Epithelial cell of prostate (primary cell): ENCODE results near the gene HDGF.

Experiments used
- DNase-seq: peaks from one replicate; pipeline ENCODE4 v3.0.0-alpha.2; 2011; ENCODE audit warnings: low read depth, low spot score
- H3K27ac ChIP-seq: fragments of 450-650 bp; 2 replicates; pipeline ENCODE4 v1.5.1; 2017; ENCODE audit warnings: mild to moderate bottlenecking

Gene HDGF

DNA sequence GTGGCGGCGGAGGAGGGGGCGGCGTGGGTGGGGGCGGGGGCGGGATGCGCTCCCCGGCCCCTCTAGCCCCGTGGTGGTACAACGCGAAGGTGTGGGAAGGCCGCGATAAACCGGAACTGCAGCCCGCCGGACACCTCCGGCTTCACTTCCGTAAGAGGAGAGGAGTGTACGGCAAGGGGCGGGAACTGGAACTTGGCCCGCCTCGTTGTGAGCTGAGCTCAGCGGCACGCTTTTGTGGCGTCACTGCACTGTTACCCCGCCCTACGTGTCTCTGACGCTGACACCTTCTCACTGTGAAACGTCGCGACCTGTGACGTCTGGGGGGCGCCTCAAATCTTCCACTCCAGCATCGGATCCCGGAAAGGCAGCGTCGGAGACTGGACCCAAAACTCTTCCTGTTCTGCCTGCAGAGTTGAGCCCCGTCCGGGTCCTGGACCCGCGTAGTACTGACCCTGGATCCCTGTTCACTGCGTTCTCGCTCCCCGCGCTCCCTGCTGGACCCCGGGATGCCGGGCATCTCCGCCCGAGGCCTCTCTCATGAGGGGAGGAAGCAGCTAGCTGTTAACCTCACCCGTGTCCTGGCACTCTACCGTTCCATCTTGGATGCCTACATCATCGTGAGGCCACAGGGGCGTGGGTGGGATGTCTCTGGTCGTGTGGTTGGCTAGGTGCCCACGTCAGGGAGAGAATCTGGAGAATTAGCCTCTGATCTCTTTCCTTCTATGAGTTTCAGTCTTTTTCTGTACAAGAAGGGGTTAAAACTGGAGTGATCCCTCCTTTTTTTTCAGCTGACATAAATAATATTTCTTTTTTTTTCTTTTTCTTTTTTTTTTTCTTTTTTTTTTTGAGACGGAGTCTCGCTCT is 22.6 kb downstream of the HDGF start, which contains the start of gene ISG20L2:
Gene ISG20L2 (minus strand): TSS at position 168 of the 864 bp plus-strand sequence. CDS start 1,114 bp downstream, outside the sequence.
- peak within 1 kb of the TSS; percentile 85 for H3K27ac ChIP-seq
- peak; percentile 92 for DNase-seq

GRCh38 chr1:156727926-156728598 is 23.4 kb downstream of the HDGF start, which contains the start of gene METTL25B:
Gene METTL25B (plus strand): TSS chr1:156728469. CDS start chr1:156729105, 636 bp downstream.
- DNase-seq, result peak; percentile 33
- H3K27ac ChIP-seq, result peak within 1 kb of the TSS; percentile 85

DNA sequence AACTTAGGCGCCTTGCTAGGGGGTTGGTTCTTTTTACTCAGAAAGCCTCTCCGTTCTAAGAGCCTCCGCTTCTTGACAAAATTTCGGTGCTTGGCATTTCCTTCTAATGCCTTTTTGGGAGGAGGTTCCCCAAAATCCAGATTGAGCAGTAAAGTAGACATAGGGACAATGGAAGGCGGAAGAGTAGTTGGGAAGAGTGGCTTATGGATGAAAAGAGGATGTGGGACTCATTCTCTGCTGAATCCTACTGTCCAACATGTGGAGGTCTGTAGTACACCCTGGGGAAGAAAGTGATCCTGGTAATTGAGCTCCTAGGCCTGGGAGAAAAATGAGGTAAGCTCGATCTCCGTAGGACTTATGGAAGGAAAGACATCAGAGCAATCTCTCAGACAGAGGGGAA is 24.0 kb downstream of the HDGF start:
- peak overlapping the region; percentile 85 for H3K27ac ChIP-seq

GRCh38 chr1:156726549-156727226 is 24.8 kb downstream of the HDGF start:
- no peak for DNase-seq
- H3K27ac ChIP-seq, result peak overlapping the region; percentile 85

More for the DNA sequence above, 24.0 kb downstream of the HDGF start:
- DNase-seq, result no peak

DNA sequence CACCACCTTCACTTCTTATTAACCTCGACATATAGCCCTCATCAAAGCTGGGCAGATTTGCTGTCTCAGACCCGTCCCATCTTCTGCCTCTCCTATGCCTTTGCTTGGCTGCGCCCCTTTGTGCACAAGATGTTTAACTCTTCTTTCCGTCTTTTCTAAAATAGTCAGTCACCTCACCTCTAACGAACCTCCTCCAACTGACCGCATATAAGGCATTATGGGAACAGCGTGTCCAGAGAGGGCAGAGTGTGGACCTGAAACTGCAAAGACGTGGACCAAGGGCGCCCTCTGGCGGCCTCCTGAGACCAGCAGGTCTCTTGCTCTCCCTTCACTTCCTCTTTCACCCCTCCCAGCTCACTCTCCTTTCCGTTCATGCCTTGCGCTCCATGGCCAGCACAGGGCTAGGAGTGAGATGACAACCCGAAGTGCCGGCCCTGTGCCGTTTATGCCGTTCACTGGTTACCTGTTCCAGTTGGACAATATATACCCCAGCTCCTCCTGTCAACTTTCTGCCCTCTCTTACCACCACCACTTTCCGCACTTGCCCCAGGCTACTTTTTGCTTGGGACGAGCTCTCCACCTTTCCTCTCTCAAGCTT is 25.7 kb downstream of the HDGF start:
- peak overlapping the region; percentile 85 for H3K27ac ChIP-seq
- DNase-seq, result no peak

GRCh38 chr1:156721535-156721934 is 29.9 kb downstream of the HDGF start:
- DNase-seq, result no peak
- H3K27ac ChIP-seq, result no peak overlapping the region

GRCh38 chr1:156721131-156721530 is 30.3 kb downstream of the HDGF start:
- no peak overlapping the region for H3K27ac ChIP-seq
- no peak for DNase-seq

- H3K27ac ChIP-seq, result no peak overlapping the region
- DNase-seq, result no peak
Observed at GRCh38 chr1:156717351-156717750, 34.1 kb downstream of the HDGF start.

DNA sequence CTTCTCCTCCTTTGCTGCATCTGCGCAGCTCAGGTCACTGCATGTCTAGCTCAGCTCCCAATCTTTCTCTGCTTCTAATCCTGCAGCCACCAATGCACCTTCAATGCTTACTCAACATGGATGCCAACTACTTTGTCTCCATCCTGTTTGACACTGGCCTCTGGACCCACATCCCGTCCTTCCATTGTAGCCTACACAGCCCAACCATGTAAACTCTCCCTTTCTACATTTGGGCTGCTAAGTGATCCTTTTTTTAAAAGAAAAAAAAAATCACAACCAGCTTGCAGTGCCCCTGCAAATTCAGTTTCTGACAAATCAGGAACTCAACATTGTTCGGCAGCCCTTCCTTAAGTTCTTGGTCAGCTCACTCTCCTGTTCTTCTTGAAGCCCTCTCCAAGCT is 36.6 kb downstream of the HDGF start:
- no peak for DNase-seq
- no peak overlapping the region for H3K27ac ChIP-seq

DNA sequence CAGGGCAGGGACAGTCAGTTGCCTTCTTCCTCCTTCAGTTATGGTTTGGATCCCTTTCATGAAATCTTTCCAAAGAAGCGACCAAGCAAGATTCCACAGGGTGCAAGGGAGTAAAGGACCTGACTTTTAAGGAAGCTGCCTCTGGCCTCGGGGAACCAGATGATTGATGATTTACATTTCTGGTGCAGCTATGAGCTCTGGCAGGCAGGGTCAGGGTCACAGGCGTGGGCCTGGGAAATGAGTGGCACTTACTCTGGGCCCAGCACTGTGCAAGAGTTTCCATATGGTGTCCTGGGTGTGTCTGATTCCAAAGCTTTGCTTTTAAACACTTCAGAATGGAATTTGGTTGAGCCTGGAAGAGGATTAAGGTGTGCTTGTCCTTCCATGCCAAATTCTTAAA is 38.8 kb downstream of the HDGF start:
- no peak for DNase-seq
- no peak overlapping the region for H3K27ac ChIP-seq

GRCh38 chr1:156711011-156711817 is 40.3 kb downstream of the HDGF start:
- no peak overlapping the region for H3K27ac ChIP-seq

DNA sequence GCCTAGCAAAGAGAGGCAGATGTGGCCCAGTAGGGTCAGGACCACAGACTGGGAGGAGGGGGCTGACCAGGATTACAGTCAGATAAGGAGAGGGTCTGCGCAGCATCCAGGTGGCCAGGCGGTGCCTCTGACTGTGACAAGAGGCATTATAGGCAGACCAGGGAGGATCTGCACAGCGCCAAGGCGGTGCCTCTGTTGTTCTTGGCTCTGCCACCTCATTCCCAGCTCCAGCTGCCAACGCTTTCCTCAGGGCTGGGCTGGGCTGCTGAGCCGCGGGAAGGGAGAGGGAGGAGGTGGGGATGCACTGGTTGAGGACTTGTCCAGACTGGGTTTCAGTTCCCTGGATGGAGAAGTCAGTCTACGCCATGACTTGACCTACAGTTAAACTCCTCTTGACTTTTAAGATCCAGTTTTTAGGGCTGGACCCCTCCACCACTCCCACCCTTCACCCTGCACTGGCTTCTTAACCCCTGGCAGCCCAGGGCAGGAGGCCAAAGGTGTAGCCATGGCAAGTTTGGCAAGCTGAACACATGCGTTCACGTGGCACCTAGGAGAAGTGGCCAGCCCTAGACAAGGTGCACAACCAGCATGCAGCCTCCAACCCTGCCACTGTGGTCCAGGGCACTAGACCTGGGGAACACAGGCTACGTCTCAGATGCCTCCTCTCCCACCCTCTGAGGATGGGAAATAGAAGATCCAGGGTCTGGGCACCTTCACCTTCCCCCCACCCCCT is 41.6 kb downstream of the HDGF start:
- DNase-seq, result no peak
- no peak overlapping the region for H3K27ac ChIP-seq

More at GRCh38 chr1:156711011-156711817, 40.3 kb downstream of the HDGF start:
- no peak for DNase-seq

DNA sequence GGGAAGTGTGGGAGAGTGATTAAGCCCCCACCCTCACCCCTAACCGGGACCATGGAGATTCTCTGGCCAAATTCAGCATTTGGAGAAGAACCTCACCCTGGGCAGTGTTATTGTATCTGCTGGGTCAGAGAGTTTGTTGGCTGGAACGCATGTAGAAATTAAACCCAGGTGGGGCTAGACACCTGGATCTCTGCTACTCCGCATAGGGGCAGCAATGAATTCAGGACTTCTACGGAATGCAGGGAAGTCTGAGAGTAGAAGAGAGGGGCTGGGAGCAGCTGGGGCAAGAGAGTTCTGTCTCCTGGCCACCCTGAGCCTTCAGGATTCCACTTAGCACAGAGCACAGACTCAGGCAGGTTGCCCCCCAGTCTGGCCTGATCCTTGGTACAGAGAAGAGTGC is 42.4 kb downstream of the HDGF start:
- no peak overlapping the region for H3K27ac ChIP-seq
- DNase-seq, result no peak

DNA sequence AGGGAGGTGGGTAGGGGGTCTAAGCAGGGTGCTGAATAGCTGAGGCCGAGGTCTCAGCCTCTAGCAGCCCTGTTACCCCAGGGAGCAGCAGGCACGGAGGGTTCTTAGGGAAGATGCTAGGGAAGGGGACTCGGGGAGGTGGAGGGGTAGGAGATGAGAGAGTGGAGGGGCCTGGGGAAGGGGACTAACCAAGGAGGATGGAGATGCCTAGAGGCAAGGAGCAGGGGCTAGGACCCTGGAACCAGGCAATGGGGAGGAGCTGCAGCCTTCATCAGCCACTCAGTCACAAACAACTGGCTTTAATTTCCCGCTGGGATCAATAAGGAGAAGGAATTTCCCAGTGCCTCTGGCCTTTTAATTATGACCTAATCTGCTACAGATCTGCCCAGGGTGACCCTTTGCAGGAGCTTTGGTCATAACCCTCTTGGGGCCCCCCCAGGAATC is 43.2 kb downstream of the HDGF start:
- DNase-seq, result no peak

DNA sequence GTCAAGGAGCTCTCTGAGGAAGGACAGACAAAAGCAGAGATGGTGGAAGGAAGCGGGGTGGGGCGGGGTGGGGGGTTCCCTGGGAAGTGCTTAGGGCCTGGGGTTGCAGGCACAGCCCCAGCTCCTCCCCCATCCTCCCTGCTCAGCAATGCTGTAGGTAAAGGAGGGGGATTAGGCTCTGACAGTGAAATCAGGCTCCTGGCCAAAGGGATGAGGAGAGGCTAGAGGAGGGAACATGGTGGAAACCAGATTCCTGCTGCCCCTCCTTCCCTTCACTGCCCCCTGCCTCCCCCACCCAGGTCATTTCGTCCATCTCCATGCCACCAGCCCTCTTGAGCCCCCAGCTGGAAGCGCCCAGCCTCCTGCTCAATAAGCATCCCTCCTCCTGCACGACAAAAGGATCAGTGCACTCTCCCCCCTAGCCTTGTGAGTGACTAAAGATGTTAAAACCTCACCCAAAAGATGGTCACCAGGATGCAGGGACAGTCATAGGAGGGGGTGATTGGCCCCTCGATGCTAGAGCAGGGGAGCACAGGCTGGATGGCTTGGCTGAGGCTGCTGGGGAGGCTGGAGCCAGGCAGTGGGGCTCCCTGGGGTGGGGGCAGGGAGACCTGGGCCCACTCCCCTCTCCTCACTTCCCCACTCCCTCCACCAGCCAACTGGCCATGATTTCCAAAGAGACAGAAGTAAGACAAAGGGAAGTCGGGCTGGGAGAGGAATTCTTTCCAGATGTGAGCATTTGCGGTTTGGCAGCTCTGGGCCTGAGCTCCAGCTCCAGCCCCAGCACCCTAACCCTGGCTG is 43.9 kb downstream of the HDGF start:
- no peak for DNase-seq

More for the DNA sequence above, 43.2 kb downstream of the HDGF start:
- H3K27ac ChIP-seq, result no peak overlapping the region

DNA sequence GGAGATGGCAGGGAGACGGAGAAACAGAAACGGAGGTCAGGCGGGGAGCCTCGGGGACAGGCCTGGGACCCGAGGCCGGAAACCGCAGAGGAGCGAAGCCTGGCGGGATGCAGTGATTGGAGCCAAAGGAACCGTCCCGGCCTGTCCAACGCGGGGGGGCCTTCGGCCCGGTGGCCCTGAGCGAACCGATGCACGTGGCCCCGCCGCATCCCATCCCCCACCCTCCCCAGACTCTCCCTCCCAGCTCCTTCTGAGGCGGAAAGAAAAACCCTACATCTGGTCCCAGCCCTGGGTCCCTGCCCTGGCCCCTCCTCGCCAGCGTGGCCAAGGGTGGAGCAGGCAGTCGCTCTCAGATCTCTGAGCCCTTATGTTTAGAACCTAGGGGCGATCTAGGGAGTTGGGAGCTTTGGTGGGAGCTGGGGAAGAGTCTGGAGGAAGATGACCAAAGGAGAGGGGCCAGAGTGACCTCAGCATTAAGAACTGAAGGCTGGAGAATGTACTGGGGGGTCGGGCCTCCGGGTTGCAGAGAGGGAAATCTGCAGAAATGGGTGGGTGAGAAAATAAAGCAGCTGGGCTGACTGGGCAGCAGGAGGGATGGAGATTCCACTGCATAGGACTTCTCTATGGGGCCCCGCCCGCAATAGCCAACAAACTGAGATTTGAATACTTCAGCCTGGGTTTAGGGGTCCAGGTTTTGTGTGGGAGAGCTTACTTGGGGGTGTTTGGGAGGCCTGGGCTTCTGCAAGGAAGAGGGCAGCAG is 44.6 kb downstream of the HDGF start:
- DNase-seq, result no peak
- H3K27ac ChIP-seq, result no peak overlapping the region

More for the DNA sequence above, 43.9 kb downstream of the HDGF start:
- no peak overlapping the region for H3K27ac ChIP-seq
